Spleen (tissue), 11 donors: Measurements from ENCODE around the gene STRN. TPM values are rescaled to one million over a fixed set of nuclear protein-coding genes. Genes with fewer than 3 reads are reported as not detected.

Experiments used
- DNase-seq: peaks from one replicate; pipeline ENCODE4 v3.0.0-alpha.2; 2020
- H3K27ac ChIP-seq, 8 donors: fragments of 200-600 bp; sonication (generic) in 7 of 8; 1 replicate in 4 of 8; 2 replicates in 4 of 8; pipeline versions ENCODE4 v1.5.0 to v1.8.0; 2016 to 2021; ENCODE audit warnings: inconsistent platforms in 4 of 8, mild to moderate bottlenecking in 4 of 8, moderate library complexity in 1 of 8
- H3K27me3 ChIP-seq, 7 donors: fragments of 200-600 bp; sonication (generic) in 6 of 7; replicated peaks in 1 of 7; 1 replicate in 4 of 7; 2 replicates in 3 of 7; pipeline versions ENCODE4 v1.5.0 to v1.8.0; 2016 to 2021; ENCODE audit warnings: inconsistent platforms in 3 of 7, mild to moderate bottlenecking in 1 of 7
- H3K36me3 ChIP-seq, 6 donors: fragments of 200-600 bp; sonication (generic) in 5 of 6; 1 replicate in 4 of 6; 2 replicates in 2 of 6; pipeline versions ENCODE4 v1.5.0 to v1.8.0; 2016 to 2021; ENCODE audit warnings: inconsistent platforms in 2 of 6
- H3K4me1 ChIP-seq, 6 donors: fragments of 200-600 bp; sonication (generic) in 5 of 6; 1 replicate in 3 of 6; 2 replicates in 3 of 6; pipeline versions ENCODE4 v1.5.0 to v1.8.0; 2016 to 2021; ENCODE audit warnings: inconsistent platforms in 3 of 6
- H3K4me3 ChIP-seq, 8 donors: fragments of 200-600 bp; sonication (generic) in 7 of 8; 1 replicate in 4 of 8; 2 replicates in 4 of 8; pipeline versions ENCODE4 v1.5.0 to v1.8.0; 2016 to 2021; ENCODE audit warnings: inconsistent platforms in 4 of 8, mild to moderate bottlenecking in 4 of 8, moderate library complexity in 2 of 8
- H3K9me3 ChIP-seq, 8 donors: fragments of 200-600 bp; sonication (generic) in 7 of 8; 1 replicate in 4 of 8; 2 replicates in 4 of 8; pipeline versions ENCODE4 v1.5.0 to v1.8.0; 2016 to 2021; ENCODE audit warnings: inconsistent platforms in 4 of 8
- POLR2A ChIP-seq, 3 donors: fragments of 450-650 bp; IDR thresholded peaks; one replicate each; pipeline ENCODE4 v1.5.1; 2017; ENCODE audit warnings: antibody characterized with exemption in 3 of 3, mild to moderate bottlenecking in 1 of 3
- POLR2AphosphoS5 ChIP-seq, 3 donors: sonication (generic); formaldehyde crosslinking; IDR thresholded peaks; one replicate each; pipeline ENCODE4 v1.5.1; 2017; ENCODE audit warnings: antibody characterized with exemption in 3 of 3
- WGBS, 5 donors: extraction: QIAGEN DNeasy Blood & Tissue Kit in 3 of 5; methylation state at CpG; one replicate each; pipeline versions ENCODE4 v1.1.5 to v1.1.7; 2013 to 2018; 5-methylcytosine and 5-hydroxymethylcytosine counted together
- intact Hi-C: fragments of 100-400 bp; cut with DNase I; formaldehyde crosslinking; loops from one replicate; pipeline ENCODE4 v1.15.0; 2023; ENCODE audit warnings: low total_unique reads
- polyA plus RNA-seq, 3 donors: library from polyadenylated mRNA; stranded (reverse); fragments of 200-250 nt; gene quantifications; one replicate each; pipeline ENCODE4 v1.2.1, GENCODE V29; 2013
- total RNA-seq, 7 donors: library from RNA; depleted of rRNA in 3 of 7; stranded (reverse); fragments of >200 nt in 3 of 7; fragmentation: NEBNext Ultra II Directional in 4 of 7; extraction: Animal tissue kit (Norgen Biotek cat#: 25700) in 4 of 7; gene quantifications; one replicate each; pipeline versions ENCODE4 v1.1.0 to v1.2.1, GENCODE V29; 2016 to 2021
- TF ChIP-seq, protein P1 (sequence below), 11 experiments: fragments of 200-600 bp in 7 of 11; fragments of 450-650 bp in 4 of 11; sonication (generic) in 4 of 11; IDR thresholded peaks in 8 of 11; conservative IDR thresholded peaks in 3 of 11; 1 replicate in 7 of 11; 2 replicates in 4 of 11; pipeline versions ENCODE4 v1.4.0 to v1.8.0; 2016 to 2021; ENCODE audit warnings: antibody characterized with exemption in 11 of 11, inconsistent platforms in 4 of 11, mild to moderate bottlenecking in 1 of 11
- donor health status: healthy with polysubstance abuse.
- donor health status: DM: no; HTN: no; CAD: no; lungs with moderate emphysema.
- donor health status: DM: no; HTN: no; CAD: no.
- donor health status: Bipolar disorder and iron deficiency.
- donor health status: healthy.
- donor health status: DM: no; HTN: no; CAD: no.
- donor health status: DM: yes; HTN: yes; CAD: no.

Gene STRN
- total and polyA plus RNA-seq, 10 donors, result 2.2 to 33.3 (median 26.2) TPM

DNA sequence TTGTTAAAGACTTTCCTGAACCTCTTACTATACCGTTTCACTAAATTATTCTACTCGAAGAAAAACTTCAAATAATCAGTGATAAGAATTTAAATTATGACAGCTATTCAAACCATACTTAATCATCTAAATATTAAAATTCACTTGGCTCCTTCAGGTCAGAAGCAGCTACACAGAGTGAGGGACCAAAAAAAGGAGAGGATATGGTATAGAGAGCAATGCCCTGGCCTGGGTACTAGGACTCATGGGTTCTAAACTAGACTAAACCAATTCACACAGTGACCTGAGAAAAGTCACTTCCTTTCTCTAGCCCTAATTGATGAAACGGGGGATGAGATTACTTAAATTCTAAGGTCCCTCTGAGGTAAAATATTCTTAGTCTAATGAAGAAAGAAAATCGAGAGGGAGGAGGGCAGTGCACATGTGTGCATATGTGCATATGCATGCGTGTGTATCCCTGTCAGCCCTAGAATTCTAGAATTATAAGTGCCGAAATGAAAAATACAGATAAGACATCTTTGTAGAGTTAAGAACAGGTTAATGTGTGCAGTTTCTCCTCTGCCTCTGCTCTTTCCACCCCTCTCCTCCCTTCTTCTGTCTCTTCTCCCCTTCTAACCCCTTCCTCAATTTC is 11.2 kb downstream of the STRN start:
- Histone ChIP-seq H3K27ac (no peak overlapping the region), H3K9me3 (no peaks in the 10 kb centered on the region), H3K36me3 (peaks cover 0 to 11% (median 0%) of the 10 kb centered on the region in 6 donors), H3K27me3 (no peaks in the 10 kb centered on the region), H3K4me1 (peaks cover 0 to 71% (median 25%) of the 10 kb centered on the region in 6 donors), H3K4me3 (no peak overlapping the region)
- DNase-seq, result no peak
- intact Hi-C loops, result no loop called here
- 74 to 86% (median 77%) methylated on average over 6 of the region's 6 CpGs for WGBS, 5 donors
- TF ChIP-seq, protein P1, sequence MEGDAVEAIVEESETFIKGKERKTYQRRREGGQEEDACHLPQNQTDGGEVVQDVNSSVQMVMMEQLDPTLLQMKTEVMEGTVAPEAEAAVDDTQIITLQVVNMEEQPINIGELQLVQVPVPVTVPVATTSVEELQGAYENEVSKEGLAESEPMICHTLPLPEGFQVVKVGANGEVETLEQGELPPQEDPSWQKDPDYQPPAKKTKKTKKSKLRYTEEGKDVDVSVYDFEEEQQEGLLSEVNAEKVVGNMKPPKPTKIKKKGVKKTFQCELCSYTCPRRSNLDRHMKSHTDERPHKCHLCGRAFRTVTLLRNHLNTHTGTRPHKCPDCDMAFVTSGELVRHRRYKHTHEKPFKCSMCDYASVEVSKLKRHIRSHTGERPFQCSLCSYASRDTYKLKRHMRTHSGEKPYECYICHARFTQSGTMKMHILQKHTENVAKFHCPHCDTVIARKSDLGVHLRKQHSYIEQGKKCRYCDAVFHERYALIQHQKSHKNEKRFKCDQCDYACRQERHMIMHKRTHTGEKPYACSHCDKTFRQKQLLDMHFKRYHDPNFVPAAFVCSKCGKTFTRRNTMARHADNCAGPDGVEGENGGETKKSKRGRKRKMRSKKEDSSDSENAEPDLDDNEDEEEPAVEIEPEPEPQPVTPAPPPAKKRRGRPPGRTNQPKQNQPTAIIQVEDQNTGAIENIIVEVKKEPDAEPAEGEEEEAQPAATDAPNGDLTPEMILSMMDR (IDR thresholded peaks at IDR 0.05 in 8 of 11, conservative IDR thresholded peaks at IDR 0.05 in 3 of 11), result no peak
- TF ChIP-seq POLR2AphosphoS5 (IDR thresholded peaks at IDR 0.05) (no peak), POLR2A (IDR thresholded peaks at IDR 0.05) (no peak)

DNA sequence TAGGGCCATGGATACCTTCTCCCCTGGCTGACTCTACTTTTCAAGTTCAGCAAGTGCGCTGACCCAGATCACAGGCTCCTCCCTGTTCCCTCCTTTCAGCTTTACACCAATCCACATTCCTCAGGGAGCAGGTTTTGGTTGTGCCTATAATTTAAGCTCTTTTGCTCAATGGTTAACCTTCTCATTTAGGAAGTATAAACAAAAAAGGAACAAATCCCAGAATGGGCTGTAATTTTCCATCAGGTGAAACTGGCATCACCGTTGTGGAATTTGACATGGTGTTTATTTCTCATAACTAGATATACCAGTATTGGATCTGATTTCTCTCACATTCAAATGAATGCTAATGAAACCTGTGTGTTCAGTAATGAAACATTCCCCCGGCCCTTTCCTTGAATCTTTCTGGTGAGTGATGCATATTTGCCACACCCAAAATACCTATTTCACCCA is 13.6 kb downstream of the STRN start:
- H3K4me1 ChIP-seq, result peaks cover 0 to 57% (median 21%) of the 10 kb centered on the region in 6 donors
- no peak overlapping the region for H3K4me3 ChIP-seq
- H3K27ac ChIP-seq, result no peak overlapping the region
- DNase-seq, result no peak
- no peak for TF ChIP-seq POLR2A (IDR thresholded peaks at IDR 0.05)
- TF ChIP-seq, protein P1 (IDR thresholded peaks at IDR 0.05 in 8 of 11, conservative IDR thresholded peaks at IDR 0.05 in 3 of 11), result no peak
- TF ChIP-seq POLR2AphosphoS5 (IDR thresholded peaks at IDR 0.05), result no peak
- H3K27me3 ChIP-seq, result no peaks in the 10 kb centered on the region
- 95 to 98% (median 96%) methylated on average over 3 of the region's 3 CpGs for WGBS, 5 donors
- peaks cover 0 to 6% (median 0%) of the 10 kb centered on the region in 6 donors for H3K36me3 ChIP-seq
- no peaks in the 10 kb centered on the region for H3K9me3 ChIP-seq
- intact Hi-C loops, result no loop called here

DNA sequence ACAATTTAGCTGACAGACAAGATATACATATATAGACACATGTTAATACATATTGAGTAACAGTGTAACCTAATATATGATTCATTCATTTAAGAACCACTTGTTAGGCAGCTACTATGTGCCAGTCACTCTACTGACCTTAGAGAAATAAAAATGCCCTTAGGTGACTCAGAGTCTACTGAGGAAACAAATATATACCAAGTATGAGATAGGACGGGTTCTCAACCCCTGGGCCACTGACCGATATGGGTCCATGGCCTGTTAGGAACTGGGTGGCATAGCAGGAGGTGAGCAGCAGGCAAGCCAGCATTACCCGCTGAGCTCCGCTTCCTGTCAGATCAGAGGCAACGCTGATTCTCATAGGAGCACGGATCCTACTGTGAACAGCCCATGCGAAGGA is 14.8 kb downstream of the STRN start:
- Histone ChIP-seq H3K36me3 (peaks cover 0 to 6% (median 0%) of the 10 kb centered on the region in 6 donors), H3K27me3 (no peaks in the 10 kb centered on the region), H3K4me1 (peaks cover 0 to 47% (median 21%) of the 10 kb centered on the region in 6 donors), H3K27ac (peak overlapping the region in 1 of 8 donors; percentile 28), H3K9me3 (no peaks in the 10 kb centered on the region), H3K4me3 (no peak overlapping the region)
- TF ChIP-seq POLR2AphosphoS5 (IDR thresholded peaks at IDR 0.05), result no peak
- TF ChIP-seq, protein P1 (IDR thresholded peaks at IDR 0.05 in 8 of 11, conservative IDR thresholded peaks at IDR 0.05 in 3 of 11), result no peak
- TF ChIP-seq POLR2A (IDR thresholded peaks at IDR 0.05), result no peak
- intact Hi-C loops, result no loop called here
- no peak for DNase-seq
- WGBS, 5 donors, result 85 to 97% (median 90%) methylated on average over 7 of the region's 7 CpGs

DNA sequence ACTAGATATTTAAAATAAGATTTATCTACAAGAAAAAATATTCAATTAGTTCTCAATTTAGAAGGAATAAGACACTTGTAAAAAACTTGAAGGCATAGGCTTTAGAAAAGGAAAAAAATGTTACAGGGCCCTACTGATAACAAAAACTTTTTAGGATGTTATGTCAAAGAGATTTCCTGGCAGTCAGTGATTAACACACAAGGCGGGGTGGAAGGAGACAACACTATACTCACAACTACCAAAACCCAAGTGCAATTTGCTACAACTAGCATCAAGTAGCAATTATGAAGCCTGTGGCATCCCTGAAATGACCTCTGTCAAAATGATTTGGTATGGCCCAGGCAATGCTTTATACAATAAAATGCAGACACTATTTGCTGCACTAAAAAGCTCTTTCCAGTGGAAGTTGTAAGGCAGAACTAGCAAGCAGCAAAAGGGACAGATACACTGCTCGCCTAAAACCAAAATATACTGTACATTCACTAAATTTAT is 15.3 kb downstream of the STRN start:
- DNase-seq, result no peak
- no peak for TF ChIP-seq POLR2AphosphoS5 (IDR thresholded peaks at IDR 0.05)
- H3K4me3 ChIP-seq, result no peak overlapping the region
- peak overlapping the region in 1 of 8 donors; percentile 28 for H3K27ac ChIP-seq
- intact Hi-C loops, result no loop called here
- peaks cover 0 to 43% (median 21%) of the 10 kb centered on the region in 6 donors for H3K4me1 ChIP-seq
- WGBS, 5 donors, result 59 to 91% (median 78%) methylated on average over 2 of the region's 2 CpGs
- no peaks in the 10 kb centered on the region for H3K9me3 ChIP-seq
- peaks cover 0 to 6% (median 0%) of the 10 kb centered on the region in 6 donors for H3K36me3 ChIP-seq
- H3K27me3 ChIP-seq, result no peaks in the 10 kb centered on the region
